Measurements from ENCODE around the gene DSP. TPM values are rescaled to one million over a fixed set of nuclear protein-coding genes. Genes with fewer than 3 reads are reported as not detected.

The DSP gene
- total and polyA plus RNA-seq, 2 donors from 2014 or later, result 14.7 to 96.2 TPM

DNA sequence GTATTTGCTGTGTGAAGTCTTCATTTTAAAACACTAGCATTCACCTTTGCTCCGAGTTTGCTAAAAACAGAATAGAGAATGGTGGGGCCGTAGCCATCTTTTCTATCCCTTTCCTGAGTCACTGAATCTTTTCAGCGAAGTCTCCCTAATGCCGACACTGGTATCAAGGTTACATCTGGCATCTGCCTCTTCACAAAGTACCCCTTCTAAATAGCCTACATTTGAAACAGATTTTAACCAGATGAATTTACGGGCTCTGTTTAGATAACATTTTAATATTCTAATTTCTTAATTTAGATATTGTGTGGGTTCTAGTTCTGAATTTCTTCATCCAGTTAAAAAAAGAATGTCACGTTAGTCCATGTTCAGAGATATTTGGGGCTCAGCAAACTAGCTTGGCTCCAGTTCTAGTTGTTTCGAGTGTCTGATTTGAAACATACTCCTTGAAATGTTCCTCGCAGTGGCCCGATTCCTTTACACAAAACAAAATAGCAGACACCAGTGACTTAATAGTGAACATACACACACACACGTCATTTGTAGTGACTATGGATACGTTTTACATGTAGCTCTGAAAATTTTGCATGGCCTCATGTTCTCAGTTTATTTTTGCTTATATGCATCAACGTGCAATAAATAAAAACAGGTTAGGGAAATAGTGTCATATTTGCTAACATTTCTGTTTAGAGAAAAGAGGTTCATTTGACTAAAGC lies 15.1 kb downstream of the DSP start:
- Histone ChIP-seq H3K27me3 (ENCODE audit: control insufficient read depth, insufficient read depth, low read length) (no peaks in the 10 kb centered on the region), H3K4me3 (ENCODE audit: low read length in 3 of 3) (no peak overlapping the region), H3K27ac (ENCODE audit: low read depth in 2 of 2, low read length in 2 of 2) (no peak overlapping the region), H3K4me1 (ENCODE audit: control insufficient read depth in 2 of 3, insufficient read depth in 2 of 3, low read depth in 1 of 3, low read length in 3 of 3) (peaks cover 0 to 6% (median 0%) of the 10 kb centered on the region in 3 donors), H3K36me3 (ENCODE audit: control insufficient read depth in 2 of 3, insufficient read depth in 3 of 3, low read length in 3 of 3) (peaks cover 0 to 25% (median 10%) of the 10 kb centered on the region in 3 donors), H3K9ac (ENCODE audit: low read length in 3 of 3) (no peak overlapping the region), H3K9me3 (ENCODE audit: control insufficient read depth in 2 of 3, insufficient read depth in 1 of 3, low read length in 3 of 3) (no peaks in the 10 kb centered on the region)
- intact Hi-C loops (cut with DNase I), result no loop called here
- TF ChIP-seq, protein P1, sequence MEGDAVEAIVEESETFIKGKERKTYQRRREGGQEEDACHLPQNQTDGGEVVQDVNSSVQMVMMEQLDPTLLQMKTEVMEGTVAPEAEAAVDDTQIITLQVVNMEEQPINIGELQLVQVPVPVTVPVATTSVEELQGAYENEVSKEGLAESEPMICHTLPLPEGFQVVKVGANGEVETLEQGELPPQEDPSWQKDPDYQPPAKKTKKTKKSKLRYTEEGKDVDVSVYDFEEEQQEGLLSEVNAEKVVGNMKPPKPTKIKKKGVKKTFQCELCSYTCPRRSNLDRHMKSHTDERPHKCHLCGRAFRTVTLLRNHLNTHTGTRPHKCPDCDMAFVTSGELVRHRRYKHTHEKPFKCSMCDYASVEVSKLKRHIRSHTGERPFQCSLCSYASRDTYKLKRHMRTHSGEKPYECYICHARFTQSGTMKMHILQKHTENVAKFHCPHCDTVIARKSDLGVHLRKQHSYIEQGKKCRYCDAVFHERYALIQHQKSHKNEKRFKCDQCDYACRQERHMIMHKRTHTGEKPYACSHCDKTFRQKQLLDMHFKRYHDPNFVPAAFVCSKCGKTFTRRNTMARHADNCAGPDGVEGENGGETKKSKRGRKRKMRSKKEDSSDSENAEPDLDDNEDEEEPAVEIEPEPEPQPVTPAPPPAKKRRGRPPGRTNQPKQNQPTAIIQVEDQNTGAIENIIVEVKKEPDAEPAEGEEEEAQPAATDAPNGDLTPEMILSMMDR (IDR thresholded peaks at IDR 0.05; ENCODE audit: borderline replicate concordance, extremely low read depth, insufficient read depth), result no peak
- no peak for FAIRE-seq
- DNase-seq, result no peak

DNA sequence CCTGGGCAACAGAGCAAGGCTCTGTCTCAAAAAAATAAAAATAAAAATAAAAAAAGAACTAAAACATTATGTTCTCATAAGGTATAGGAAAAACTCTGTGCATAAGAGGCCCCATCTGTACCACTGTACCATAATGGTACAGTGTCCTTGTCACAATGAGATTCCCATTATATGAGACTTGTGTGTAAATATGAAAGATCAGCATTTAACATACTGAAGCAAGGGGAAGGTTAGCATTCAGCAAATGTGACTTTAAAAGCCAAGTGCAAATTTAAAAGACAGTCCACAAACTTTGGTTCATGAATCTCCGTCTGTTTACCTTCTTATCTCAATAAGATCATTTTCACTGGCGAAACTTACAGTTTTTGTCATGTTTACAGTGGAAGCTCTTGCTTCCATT lies 16.2 kb downstream of the DSP start:
- H3K27me3 ChIP-seq (ENCODE audit: control insufficient read depth, insufficient read depth, low read length), result no peaks in the 10 kb centered on the region
- intact Hi-C loops (cut with DNase I), result no loop called here
- peaks cover 0 to 3% (median 0%) of the 10 kb centered on the region in 3 donors for H3K4me1 ChIP-seq (ENCODE audit: control insufficient read depth in 2 of 3, insufficient read depth in 2 of 3, low read depth in 1 of 3, low read length in 3 of 3)
- H3K9ac ChIP-seq (ENCODE audit: low read length in 3 of 3), result no peak overlapping the region
- peaks cover 0 to 25% (median 10%) of the 10 kb centered on the region in 3 donors for H3K36me3 ChIP-seq (ENCODE audit: control insufficient read depth in 2 of 3, insufficient read depth in 3 of 3, low read length in 3 of 3)
- no peak overlapping the region for H3K27ac ChIP-seq (ENCODE audit: low read depth in 2 of 2, low read length in 2 of 2)
- no peaks in the 10 kb centered on the region for H3K9me3 ChIP-seq (ENCODE audit: control insufficient read depth in 2 of 3, insufficient read depth in 1 of 3, low read length in 3 of 3)
- FAIRE-seq, result no peak
- DNase-seq, result no peak
- TF ChIP-seq, protein P1 (IDR thresholded peaks at IDR 0.05; ENCODE audit: borderline replicate concordance, extremely low read depth, insufficient read depth), result no peak
- H3K4me3 ChIP-seq (ENCODE audit: low read length in 3 of 3), result no peak overlapping the region

DNA sequence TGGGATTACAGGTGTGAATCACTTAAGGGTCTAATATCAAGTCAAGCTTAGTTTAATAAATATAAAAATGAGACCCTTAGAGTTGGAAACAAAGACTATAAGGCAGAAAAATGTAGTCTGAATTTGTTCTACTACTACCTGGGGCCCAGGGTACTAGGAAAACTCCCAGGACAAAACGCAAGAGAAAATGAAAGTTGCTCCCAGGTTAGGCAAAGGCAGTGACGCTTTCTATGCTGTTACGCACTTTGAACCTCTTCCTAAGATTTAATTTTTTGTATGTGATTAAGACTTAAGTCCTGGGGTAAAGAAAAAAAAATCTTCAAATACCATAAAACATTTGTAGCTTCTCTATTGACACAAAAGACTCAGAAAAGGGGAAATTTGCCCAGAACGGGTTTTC lies 17.3 kb downstream of the DSP start:
- no peaks in the 10 kb centered on the region for H3K9me3 ChIP-seq (ENCODE audit: control insufficient read depth in 2 of 3, insufficient read depth in 1 of 3, low read length in 3 of 3)
- intact Hi-C loops (cut with DNase I), result no loop called here
- FAIRE-seq, result no peak
- H3K27me3 ChIP-seq (ENCODE audit: control insufficient read depth, insufficient read depth, low read length), result no peaks in the 10 kb centered on the region
- no peak overlapping the region for H3K4me3 ChIP-seq (ENCODE audit: low read length in 3 of 3)
- TF ChIP-seq, protein P1 (IDR thresholded peaks at IDR 0.05; ENCODE audit: borderline replicate concordance, extremely low read depth, insufficient read depth), result no peak
- H3K36me3 ChIP-seq (ENCODE audit: control insufficient read depth in 2 of 3, insufficient read depth in 3 of 3, low read length in 3 of 3), result peaks cover 0 to 27% (median 12%) of the 10 kb centered on the region in 3 donors
- H3K4me1 ChIP-seq (ENCODE audit: control insufficient read depth in 2 of 3, insufficient read depth in 2 of 3, low read depth in 1 of 3, low read length in 3 of 3), result peaks cover 0 to 3% (median 0%) of the 10 kb centered on the region in 3 donors
- no peak for DNase-seq
- no peak overlapping the region for H3K27ac ChIP-seq (ENCODE audit: low read depth in 2 of 2, low read length in 2 of 2)
- H3K9ac ChIP-seq (ENCODE audit: low read length in 3 of 3), result no peak overlapping the region
